ENCODE data around the gene SHROOM3. TPM values are rescaled to one million over a fixed set of nuclear protein-coding genes. Genes with fewer than 3 reads are reported as not detected.

Gene SHROOM3
- total RNA-seq, 1 donor from 2014 or later, result 45.1 TPM

DNA sequence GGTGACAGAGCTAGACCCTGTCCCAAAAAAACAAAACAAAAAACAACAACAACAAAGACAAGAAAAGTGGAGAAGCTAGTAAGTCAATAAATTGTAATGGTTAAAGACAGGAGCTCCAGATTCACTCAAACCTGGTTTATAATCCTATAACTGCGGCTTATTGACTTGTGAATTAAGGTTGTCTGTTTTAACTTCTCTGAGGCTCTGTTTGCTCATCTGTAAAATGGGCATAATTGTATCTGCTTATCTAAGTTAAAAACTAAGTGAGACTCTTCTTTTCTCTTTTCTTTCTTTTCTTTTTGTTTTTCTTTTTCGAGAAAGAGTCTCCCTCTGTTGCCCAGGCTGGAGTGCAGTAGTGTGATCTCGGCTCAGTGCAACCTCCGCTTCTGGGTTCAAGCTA lies 378.0 kb downstream of the SHROOM3 start:
- no peak for DNase-seq (ENCODE audit: low read depth)
- Histone ChIP-seq H3K4me3 (ENCODE audit: low read depth, low read length) (no peak overlapping the region), H3K36me3 (ENCODE audit: control insufficient read depth, insufficient read depth, low read length) (no peaks in the 10 kb centered on the region), H3K27me3 (ENCODE audit: control insufficient read depth, insufficient read depth, low read length) (no peaks in the 10 kb centered on the region)
- TF ChIP-seq, protein P1, sequence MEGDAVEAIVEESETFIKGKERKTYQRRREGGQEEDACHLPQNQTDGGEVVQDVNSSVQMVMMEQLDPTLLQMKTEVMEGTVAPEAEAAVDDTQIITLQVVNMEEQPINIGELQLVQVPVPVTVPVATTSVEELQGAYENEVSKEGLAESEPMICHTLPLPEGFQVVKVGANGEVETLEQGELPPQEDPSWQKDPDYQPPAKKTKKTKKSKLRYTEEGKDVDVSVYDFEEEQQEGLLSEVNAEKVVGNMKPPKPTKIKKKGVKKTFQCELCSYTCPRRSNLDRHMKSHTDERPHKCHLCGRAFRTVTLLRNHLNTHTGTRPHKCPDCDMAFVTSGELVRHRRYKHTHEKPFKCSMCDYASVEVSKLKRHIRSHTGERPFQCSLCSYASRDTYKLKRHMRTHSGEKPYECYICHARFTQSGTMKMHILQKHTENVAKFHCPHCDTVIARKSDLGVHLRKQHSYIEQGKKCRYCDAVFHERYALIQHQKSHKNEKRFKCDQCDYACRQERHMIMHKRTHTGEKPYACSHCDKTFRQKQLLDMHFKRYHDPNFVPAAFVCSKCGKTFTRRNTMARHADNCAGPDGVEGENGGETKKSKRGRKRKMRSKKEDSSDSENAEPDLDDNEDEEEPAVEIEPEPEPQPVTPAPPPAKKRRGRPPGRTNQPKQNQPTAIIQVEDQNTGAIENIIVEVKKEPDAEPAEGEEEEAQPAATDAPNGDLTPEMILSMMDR (IDR thresholded peaks at IDR 0.05; ENCODE audit: insufficient read depth, low read length, poor library complexity, severe bottlenecking), result no peak

DNA sequence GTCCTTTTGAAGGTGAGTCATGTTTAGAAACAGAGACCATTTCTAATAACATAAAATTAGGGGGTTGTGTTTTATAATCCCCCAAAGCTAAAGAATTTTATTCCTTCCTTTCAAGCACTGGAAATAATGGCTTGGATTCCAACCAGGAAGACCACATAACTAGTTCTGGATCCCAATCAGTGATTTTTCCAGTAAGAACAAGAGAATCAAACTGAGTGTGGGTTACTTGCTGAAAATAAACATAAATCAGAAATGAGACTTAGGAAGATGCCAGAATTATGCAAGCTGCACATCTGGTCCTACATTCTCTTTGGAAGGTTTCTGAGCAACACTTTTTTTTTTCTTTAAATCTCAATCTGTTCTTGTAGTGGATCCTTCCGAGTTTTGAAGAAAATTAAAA lies 386.6 kb downstream of the SHROOM3 start:
- TF ChIP-seq, protein P1 (IDR thresholded peaks at IDR 0.05; ENCODE audit: insufficient read depth, low read length, poor library complexity, severe bottlenecking), result no peak
- no peaks in the 10 kb centered on the region for H3K27me3 ChIP-seq (ENCODE audit: control insufficient read depth, insufficient read depth, low read length)
- no peaks in the 10 kb centered on the region for H3K36me3 ChIP-seq (ENCODE audit: control insufficient read depth, insufficient read depth, low read length)
- no peak for DNase-seq (ENCODE audit: low read depth)
- no peak overlapping the region for H3K4me3 ChIP-seq (ENCODE audit: low read depth, low read length)

DNA sequence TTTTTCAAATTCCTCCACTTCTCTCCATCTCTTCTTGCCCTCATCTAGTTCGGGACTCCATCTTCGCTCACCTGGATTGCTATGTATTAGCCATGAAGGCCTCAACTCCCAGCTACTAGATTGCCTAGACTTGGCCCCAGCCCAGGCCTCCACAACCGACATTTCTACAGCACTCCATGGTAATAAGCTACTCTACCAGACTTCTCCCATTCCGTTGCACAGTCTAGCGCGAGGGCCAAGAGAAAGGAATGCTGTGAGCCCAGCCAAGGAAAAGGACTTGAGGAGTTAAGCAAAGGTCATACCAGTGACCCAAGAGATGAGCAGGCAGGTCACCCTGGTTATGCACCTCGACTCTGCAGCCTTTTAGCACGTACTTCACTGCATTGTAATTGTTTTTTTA lies 387.3 kb downstream of the SHROOM3 start:
- Histone ChIP-seq H3K27me3 (ENCODE audit: control insufficient read depth, insufficient read depth, low read length) (no peaks in the 10 kb centered on the region), H3K4me3 (ENCODE audit: low read depth, low read length) (no peak overlapping the region)
- no peak for DNase-seq (ENCODE audit: low read depth)

DNA sequence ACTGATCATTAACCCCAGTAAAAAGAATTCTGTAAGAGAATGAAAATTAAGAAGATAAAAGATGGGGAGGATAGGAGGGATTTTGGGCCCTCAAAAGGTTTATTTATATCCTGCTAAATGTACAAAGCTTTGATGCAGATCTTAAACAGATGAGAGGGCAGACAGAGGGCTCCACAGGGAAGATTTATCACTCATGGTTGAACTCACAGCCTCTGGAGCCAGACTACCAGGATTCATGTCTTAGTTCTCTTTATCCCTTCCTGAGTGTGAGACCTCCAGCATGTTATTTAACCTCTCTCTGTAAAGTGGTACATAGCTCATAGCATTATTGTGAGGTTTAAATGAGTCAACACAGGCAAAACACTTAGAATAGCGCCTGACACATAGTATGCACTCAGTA lies 388.5 kb downstream of the SHROOM3 start:
- no peak for DNase-seq (ENCODE audit: low read depth)
- TF ChIP-seq, protein P1 (IDR thresholded peaks at IDR 0.05; ENCODE audit: insufficient read depth, low read length, poor library complexity, severe bottlenecking), result no peak
- Histone ChIP-seq H3K36me3 (ENCODE audit: control insufficient read depth, insufficient read depth, low read length) (no peaks in the 10 kb centered on the region), H3K27me3 (ENCODE audit: control insufficient read depth, insufficient read depth, low read length) (no peaks in the 10 kb centered on the region), H3K4me3 (ENCODE audit: low read depth, low read length) (no peak overlapping the region)

More for the DNA sequence above, 387.3 kb downstream of the SHROOM3 start:
- TF ChIP-seq, protein P1 (IDR thresholded peaks at IDR 0.05; ENCODE audit: insufficient read depth, low read length, poor library complexity, severe bottlenecking), result no peak
- no peaks in the 10 kb centered on the region for H3K36me3 ChIP-seq (ENCODE audit: control insufficient read depth, insufficient read depth, low read length)

DNA sequence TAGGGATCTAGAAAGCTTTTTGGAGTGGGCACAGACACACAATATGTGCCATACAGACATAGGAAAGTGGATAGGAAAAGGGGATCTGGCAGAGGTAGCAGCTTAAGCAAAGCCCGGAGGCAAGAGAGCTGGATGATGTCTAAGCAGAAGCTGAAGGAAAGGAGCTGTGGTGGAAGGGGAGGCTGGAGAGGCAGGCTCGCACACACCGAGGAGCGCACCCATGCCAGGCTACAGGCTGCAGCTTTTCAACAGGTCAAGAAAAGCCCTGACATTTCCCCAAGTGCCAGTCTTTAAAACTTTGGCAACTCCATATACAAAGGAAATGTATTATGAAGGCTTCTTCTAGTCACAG lies 395.6 kb downstream of the SHROOM3 start:
- TF ChIP-seq, protein P1 (IDR thresholded peaks at IDR 0.05; ENCODE audit: insufficient read depth, low read length, poor library complexity, severe bottlenecking), result no peak
- no peaks in the 10 kb centered on the region for H3K27me3 ChIP-seq (ENCODE audit: control insufficient read depth, insufficient read depth, low read length)
- H3K36me3 ChIP-seq (ENCODE audit: control insufficient read depth, insufficient read depth, low read length), result no peaks in the 10 kb centered on the region
- H3K4me3 ChIP-seq (ENCODE audit: low read depth, low read length), result no peak overlapping the region
- no peak for DNase-seq (ENCODE audit: low read depth)

DNA sequence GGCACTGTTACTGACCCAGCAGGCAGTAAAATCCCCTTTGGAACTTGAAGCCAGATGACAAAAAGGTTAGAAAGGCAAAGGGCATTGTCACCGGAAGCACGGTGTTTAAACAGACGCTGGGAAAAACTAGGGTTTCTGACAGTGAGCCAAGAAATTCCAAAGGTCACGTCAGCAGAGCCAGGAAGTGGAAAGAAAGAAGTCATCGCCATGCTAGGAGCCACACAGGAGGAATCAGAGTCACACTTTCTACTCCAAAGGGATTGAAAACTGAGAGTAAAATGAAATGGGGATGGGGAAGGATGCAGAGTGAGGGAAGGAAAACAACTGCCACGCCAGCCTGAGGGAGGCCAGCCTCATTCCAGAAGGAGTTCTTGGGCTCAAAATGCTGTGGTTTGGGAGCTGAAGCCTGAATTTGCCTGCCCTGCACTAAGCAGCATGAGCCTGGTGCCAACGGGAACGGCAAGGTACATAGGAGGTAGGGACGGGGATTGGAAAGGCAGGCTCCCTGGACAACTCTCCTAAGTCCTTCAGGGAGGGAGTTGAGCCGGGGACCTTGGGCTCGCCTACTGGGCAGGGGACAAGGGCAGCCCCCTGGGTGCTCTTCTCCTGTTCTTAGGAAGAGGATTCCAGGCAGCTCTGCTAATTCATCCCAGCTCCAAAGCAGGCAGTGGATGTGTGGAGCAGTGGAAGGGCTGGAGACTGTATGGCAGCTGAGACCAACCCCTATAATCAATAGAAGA lies 396.1 kb downstream of the SHROOM3 start:
- Histone ChIP-seq H3K4me3 (ENCODE audit: low read depth, low read length) (peak overlapping the region; percentile 26), H3K27me3 (ENCODE audit: control insufficient read depth, insufficient read depth, low read length) (no peaks in the 10 kb centered on the region), H3K36me3 (ENCODE audit: control insufficient read depth, insufficient read depth, low read length) (no peaks in the 10 kb centered on the region)
- TF ChIP-seq, protein P1 (IDR thresholded peaks at IDR 0.05; ENCODE audit: insufficient read depth, low read length, poor library complexity, severe bottlenecking), result no peak
- DNase-seq (ENCODE audit: low read depth), result peak; percentile 71

Data from kidney epithelial cell (primary cell).